ENCODE data around the gene DDX39B. TPM values are rescaled to one million over a fixed set of nuclear protein-coding genes. Genes with fewer than 3 reads are reported as not detected.
"Not testable (repeated sequence)": the region's sequence is repeated elsewhere in the genome, so short reads cannot be mapped to it uniquely, and the experiment has no call there.

DDX39B gene
- total and polyA plus RNA-seq, 9 of the 15 experiments (the other 6 are each of a cell fraction or from before 2014, with no cell fraction given) = 479 to 869 (median 592) TPM

GRCh38 chr6:31551371-31551770 is 9.6 kb upstream of the DDX39B start (continued):
- TF ChIP-seq REST (IDR thresholded peaks at IDR 0.05; ENCODE audit: borderline replicate concordance) (peak; percentile 90), STAG1 (CRISPR knock-in tag; IDR thresholded peaks at IDR 0.05; ENCODE audit: borderline replicate concordance) (peak; percentile 59; the same call in 1 of the 2 replicates), RAD21 (CRISPR knock-in tag; conservative IDR thresholded peaks at IDR 0.05 in 1 of 2, IDR thresholded peaks at IDR 0.05 in 1 of 2) (peak; percentile 96 to 97), RCOR1 (IDR thresholded peaks at IDR 0.05; ENCODE audit: borderline replicate concordance in 1 of 2, low read depth in 2 of 2, low read length in 2 of 2) (peak in 1 of 2 experiments; percentile 34; a peak in 1 of 4 replicates), MLLT1 (IDR thresholded peaks at IDR 0.05) (0 out of 4 replicates have a peak, but pooled peaks of 1 of the 2 experiments have one; percentile 22), FOXK1 (CRISPR knock-in tag; IDR thresholded peaks at IDR 0.05; ENCODE audit: borderline replicate concordance) (peak; percentile 67; the same call in 1 of the 2 replicates)
- not testable (repeated sequence) for TF ChIP-seq REST (CRISPR knock-in tag; IDR thresholded peaks at IDR 0.05; ENCODE audit: low read depth)
